ENCODE measurements around the gene CDR2L. TPM values are rescaled to one million over a fixed set of nuclear protein-coding genes. Genes with fewer than 3 reads are reported as not detected.

CDR2L gene
- 0.06 TPM for total RNA-seq (2013)
- under 1 TPM in 1 of 3 donors, not detected in 2; 0.05 TPM for polyA plus RNA-seq
- polyA minus RNA-seq, result 0.08 and 0.14 TPM in 2 replicates
- total RNA-seq, result 0.04 to 0.96 (median 0.29) reads per million in 11 experiments

DNA sequence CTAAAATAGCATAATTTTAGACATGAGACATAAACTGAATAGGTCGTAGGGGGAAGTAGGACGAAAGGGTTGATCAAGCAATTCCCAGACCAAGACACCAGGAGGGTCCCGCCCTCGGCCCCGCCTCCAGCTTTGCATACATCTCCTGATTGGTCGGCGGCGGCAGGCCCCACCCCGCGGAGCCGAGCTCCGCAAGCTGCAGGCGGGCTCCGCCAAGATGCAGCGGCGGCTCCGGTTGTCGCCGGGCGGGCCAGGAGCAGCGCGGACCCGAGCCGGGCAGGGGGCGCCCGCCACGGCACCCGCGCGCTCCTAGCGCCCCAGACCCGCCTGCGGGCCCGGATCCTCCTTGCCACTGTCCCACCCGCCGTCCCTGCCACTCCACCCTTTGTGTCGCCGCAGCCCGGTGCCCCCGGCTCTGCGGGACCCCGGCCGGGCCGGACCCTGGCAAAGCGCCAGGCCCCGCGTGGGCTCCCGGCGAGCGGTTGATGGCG lies at the start of gene CDR2L:
TSS of gene CDR2L (plus strand) at position 215 of the 491 bp plus-strand sequence. CDS start 412 bp downstream, outside the sequence.
- peak within 1 kb of the TSS; percentile 43 for H3K9ac ChIP-seq (ENCODE audit: insufficient read depth, low read length, poor library complexity, severe bottlenecking)
- TF ChIP-seq, protein P1, sequence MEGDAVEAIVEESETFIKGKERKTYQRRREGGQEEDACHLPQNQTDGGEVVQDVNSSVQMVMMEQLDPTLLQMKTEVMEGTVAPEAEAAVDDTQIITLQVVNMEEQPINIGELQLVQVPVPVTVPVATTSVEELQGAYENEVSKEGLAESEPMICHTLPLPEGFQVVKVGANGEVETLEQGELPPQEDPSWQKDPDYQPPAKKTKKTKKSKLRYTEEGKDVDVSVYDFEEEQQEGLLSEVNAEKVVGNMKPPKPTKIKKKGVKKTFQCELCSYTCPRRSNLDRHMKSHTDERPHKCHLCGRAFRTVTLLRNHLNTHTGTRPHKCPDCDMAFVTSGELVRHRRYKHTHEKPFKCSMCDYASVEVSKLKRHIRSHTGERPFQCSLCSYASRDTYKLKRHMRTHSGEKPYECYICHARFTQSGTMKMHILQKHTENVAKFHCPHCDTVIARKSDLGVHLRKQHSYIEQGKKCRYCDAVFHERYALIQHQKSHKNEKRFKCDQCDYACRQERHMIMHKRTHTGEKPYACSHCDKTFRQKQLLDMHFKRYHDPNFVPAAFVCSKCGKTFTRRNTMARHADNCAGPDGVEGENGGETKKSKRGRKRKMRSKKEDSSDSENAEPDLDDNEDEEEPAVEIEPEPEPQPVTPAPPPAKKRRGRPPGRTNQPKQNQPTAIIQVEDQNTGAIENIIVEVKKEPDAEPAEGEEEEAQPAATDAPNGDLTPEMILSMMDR (IDR thresholded peaks at IDR 0.05), result no peak
- DNase-seq, result peak; percentile 91 to 95 (median 92)
- H3K79me2 ChIP-seq (ENCODE audit: insufficient read depth, low read length), result no peaks in the 10 kb centered on the region
- H3K36me3 ChIP-seq (replicated peaks in 1 of 2; ENCODE audit: control insufficient read depth in 1 of 2, insufficient read depth in 2 of 2, low read length in 2 of 2), result no peaks in the 10 kb centered on the region
- peak within 1 kb of the TSS; percentile 37 to 79 (median 41) for H3K4me3 ChIP-seq (replicated peaks in 1 of 3; ENCODE audit: low read depth in 2 of 3, low read length in 3 of 3)
- Mint-ChIP-seq H3K27ac (peak within 1 kb of the TSS; percentile 35 to 90 (median 78)), H3K9me3 (peaks cover 0 to 2% (median 0%) of the 10 kb centered on the region in 7 donors), H3K4me3 (peak within 1 kb of the TSS; percentile 81 to 88), H3K36me3 (no peaks in the 10 kb centered on the region), H3K27me3 (ENCODE audit: low read depth in 3 of 3) (peaks cover 44 to 56% (median 50%) of the 10 kb centered on the region in 3 donors), H3K4me1 (peaks cover 34% of the 10 kb centered on the region)
- peak within 1 kb of the TSS; percentile 78 for H2AFZ ChIP-seq (ENCODE audit: insufficient read depth, low read depth, low read length, poor library complexity, severe bottlenecking)
- H4K20me1 ChIP-seq (ENCODE audit: insufficient read depth, low read length), result no peaks in the 10 kb centered on the region
- peaks cover 17 to 48% of the 10 kb centered on the region in 2 donors for H3K27me3 ChIP-seq (ENCODE audit: control insufficient read depth in 2 of 2, insufficient read depth in 2 of 2, low read length in 2 of 2)
- intact Hi-C loops (cut with micrococcal nuclease), result loop anchor here in 1 of 2 donors (10.0 kb wide), 1 partner anchor 47 kb away; no protein-coding TSS in a partner anchor
- H3K27ac ChIP-seq (ENCODE audit: low read depth in 1 of 2, low read length in 2 of 2), result peak within 1 kb of the TSS in 1 of 2 donors; percentile 35
- under 1% methylated on average over 43 of the region's 51 CpGs for WGBS (ENCODE audit: insufficient coverage)
- no peaks in the 10 kb centered on the region for H3K9me3 ChIP-seq (replicated peaks in 1 of 2; ENCODE audit: control insufficient read depth in 1 of 2, insufficient read depth in 1 of 2, low read length in 2 of 2)
- peak within 1 kb of the TSS; percentile 97 for H3K4me2 ChIP-seq (replicated peaks; ENCODE audit: extremely low read depth, low read length, poor library complexity, severe bottlenecking)
- H3K4me1 ChIP-seq (ENCODE audit: control insufficient read depth in 1 of 2, insufficient read depth in 2 of 2, low read length in 2 of 2), result peaks cover 30 to 36% of the 10 kb centered on the region in 2 donors

DNA sequence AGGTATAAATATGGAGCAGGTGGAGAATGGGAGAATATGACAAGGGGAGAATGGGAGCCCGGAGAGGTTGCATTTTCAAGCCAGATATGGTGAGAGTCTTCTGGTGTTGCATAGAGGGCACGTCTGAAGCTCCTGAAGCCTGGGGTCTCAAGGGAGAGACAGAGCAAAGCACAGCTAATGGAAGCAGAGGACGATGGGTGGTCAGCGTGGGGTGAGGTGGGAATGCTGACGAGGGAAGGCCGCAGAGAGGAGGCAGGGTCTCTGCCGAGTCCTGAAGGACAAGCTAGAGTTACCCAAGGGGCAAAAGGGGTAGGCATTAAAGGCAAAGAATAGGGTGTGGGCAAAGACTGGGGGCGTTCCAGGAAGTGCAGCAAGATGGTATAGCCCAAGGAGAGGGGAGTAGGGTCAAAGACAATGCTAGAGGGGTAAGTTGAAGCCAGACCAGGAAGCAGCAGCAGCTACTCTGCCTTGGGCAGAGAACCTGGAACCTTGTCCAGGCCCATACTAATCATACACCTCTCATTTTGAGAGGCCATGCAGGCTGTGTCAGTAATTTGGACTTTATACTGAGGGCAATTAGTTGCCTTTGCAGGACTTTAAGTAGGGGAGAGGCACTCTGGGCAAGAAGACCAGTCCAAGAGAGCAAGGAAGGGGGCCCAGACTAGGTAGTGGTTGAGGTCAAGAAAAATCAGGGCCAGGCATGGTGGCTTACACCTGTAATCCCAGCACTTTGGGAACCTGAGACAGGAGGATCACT lies 49.1 kb upstream of the CDR2L start:
- H3K27me3 Mint-ChIP-seq (ENCODE audit: low read depth in 3 of 3), result peaks cover 57 to 87% (median 74%) of the 10 kb centered on the region in 3 donors

More for the DNA sequence above, 49.1 kb upstream of the CDR2L start:
- Histone ChIP-seq H4K20me1 (ENCODE audit: insufficient read depth, low read length) (no peaks in the 10 kb centered on the region), H3K27me3 (ENCODE audit: control insufficient read depth in 2 of 2, insufficient read depth in 2 of 2, low read length in 2 of 2) (peaks cover 39 to 61% of the 10 kb centered on the region in 2 donors), H3K4me3 (replicated peaks in 1 of 3; ENCODE audit: low read depth in 2 of 3, low read length in 3 of 3) (no peak overlapping the region), H3K36me3 (replicated peaks in 1 of 2; ENCODE audit: control insufficient read depth in 1 of 2, insufficient read depth in 2 of 2, low read length in 2 of 2) (no peaks in the 10 kb centered on the region), H3K4me1 (ENCODE audit: control insufficient read depth in 1 of 2, insufficient read depth in 2 of 2, low read length in 2 of 2) (no peaks in the 10 kb centered on the region), H3K27ac (ENCODE audit: low read depth in 1 of 2, low read length in 2 of 2) (no peak overlapping the region), H3K4me2 (replicated peaks; ENCODE audit: extremely low read depth, low read length, poor library complexity, severe bottlenecking) (no peak overlapping the region), H3K9me3 (replicated peaks in 1 of 2; ENCODE audit: control insufficient read depth in 1 of 2, insufficient read depth in 1 of 2, low read length in 2 of 2) (peaks cover 0 to 15% of the 10 kb centered on the region in 2 donors), H2AFZ (ENCODE audit: insufficient read depth, low read depth, low read length, poor library complexity, severe bottlenecking) (no peak overlapping the region), H3K79me2 (ENCODE audit: insufficient read depth, low read length) (no peaks in the 10 kb centered on the region), H3K9ac (ENCODE audit: insufficient read depth, low read length, poor library complexity, severe bottlenecking) (no peak overlapping the region)
- H3K36me3 Mint-ChIP-seq, result no peaks in the 10 kb centered on the region
- no peak for DNase-seq
- WGBS (ENCODE audit: insufficient coverage), result 86% methylated on average over 8 of the region's 8 CpGs
- intact Hi-C loops (cut with micrococcal nuclease), result no loop called here
- H3K4me3 Mint-ChIP-seq, result peak overlapping the region in 1 of 2 donors; percentile 71
- H3K9me3 Mint-ChIP-seq, result peaks cover 0 to 9% (median 2%) of the 10 kb centered on the region in 7 donors
- TF ChIP-seq, protein P1 (IDR thresholded peaks at IDR 0.05), result no peak
- H3K4me1 Mint-ChIP-seq, result no peaks in the 10 kb centered on the region
- H3K27ac Mint-ChIP-seq, result no peak overlapping the region

All from CD14-positive monocyte (primary cell).